Measurements from ENCODE around the gene SASH1. TPM values are rescaled to one million over a fixed set of nuclear protein-coding genes. Genes with fewer than 3 reads are reported as not detected.
A peak's percentile ranks its signal among the peaks of the same experiment; 100 is the strongest.

SASH1 gene
- total and polyA plus RNA-seq, 2 of the 8 experiments (the other 6 are each of a cell fraction or from before 2014, with no cell fraction given): 6.0 to 20.2 TPM

GRCh38 chr6:148429423-148429822 lies 86.8 kb downstream of the SASH1 start:
- no peak overlapping the region for H4K91ac ChIP-seq (replicated peaks; ENCODE audit: insufficient read length, low read length)
- H3K4ac ChIP-seq (replicated peaks; ENCODE audit: insufficient read length, low read depth, low read length): no peak overlapping the region
- H3K23me2 ChIP-seq (ENCODE audit: low read depth, low read length): no peaks in the 10 kb centered on the region
- no peak overlapping the region for H3K56ac ChIP-seq (replicated peaks; ENCODE audit: insufficient read length, low read depth, low read length)
- 92% methylated on average over 4 of the region's 4 CpGs; no CpG with 5 or more reads in 1 of the 2 experiments for whole genome bisulfite sequencing, 2 experiments (ENCODE audit: extremely low coverage in 1 of 2, insufficient coverage in 1 of 2, insufficient read length in 1 of 2, insufficient replicate concordance in 2 of 2, low coverage in 1 of 2, low lambda C conversion rate in 2 of 2, missing lambda C conversion rate in 1 of 2)
- H2BK12ac ChIP-seq (ENCODE audit: low read depth, low read length): no peak overlapping the region
- POLR2A ChIA-PET (ENCODE audit: partially characterized antibody): interaction anchor here (1.0 kb wide), 1 partner anchor 8 kb away, joined by 3 read pairs; no protein-coding TSS in a partner anchor
- 0 out of 7 replicates have a peak, but pooled peaks cover 0 to 3% (median 2%) of the 10 kb centered on the region in 4 experiments for H3K4me1 ChIP-seq (replicated peaks in 1 of 4; ENCODE audit: control insufficient read depth in 3 of 4, insufficient read depth in 4 of 4, low read length in 3 of 4)
- FAIRE-seq (no peak), DNase-seq (ENCODE audit: low read depth in 1 of 2, low spot score in 2 of 2) (no peak)
- H3K9ac ChIP-seq (replicated peaks in 1 of 4; ENCODE audit: extremely low read depth in 1 of 4, low read depth in 3 of 4, low read length in 3 of 4): no peak overlapping the region
- peaks cover 0 to 4% of the 10 kb centered on the region in 2 experiments; a peak in 1 of 4 replicates for H3K79me2 ChIP-seq (ENCODE audit: control insufficient read depth in 1 of 2, insufficient read depth in 2 of 2, low read length in 2 of 2)
- no peaks in the 10 kb centered on the region for H3K27me3 ChIP-seq (replicated peaks in 1 of 4; ENCODE audit: control insufficient read depth in 3 of 4, extremely low read depth in 1 of 4, insufficient read depth in 3 of 4, low read length in 3 of 4)
- H2BK20ac ChIP-seq (ENCODE audit: low read length): no peak overlapping the region
- H3K27ac ChIP-seq (ENCODE audit: low read depth, low read length): no peak overlapping the region
- no peak overlapping the region for H4K8ac ChIP-seq (ENCODE audit: extremely low read depth, insufficient read depth, low read length)
- no peak overlapping the region for H2AK5ac ChIP-seq (ENCODE audit: low read depth, low read length)
- H3K79me1 ChIP-seq (ENCODE audit: low read depth, low read length): no peaks in the 10 kb centered on the region
- TF ChIP-seq TEAD4 (IDR thresholded peaks at IDR 0.05; ENCODE audit: low read depth, low read length) (no peak), JUND (IDR thresholded peaks at IDR 0.05; ENCODE audit: low read length) (no peak), TAF7 (optimal IDR thresholded peaks at IDR 0.05; ENCODE audit: borderline replicate concordance, low read depth, low read length) (no peak), POLR2AphosphoS5 (IDR thresholded peaks at IDR 0.05; ENCODE audit: low read depth, low read length) (no peak), KDM1A (IDR thresholded peaks at IDR 0.05; ENCODE audit: borderline replicate concordance, low read length) (peak; percentile 73; the same call in 1 of the 2 replicates), RNF2 (IDR thresholded peaks at IDR 0.05; ENCODE audit: borderline replicate concordance, low read depth, low read length, missing control alignments, poor library complexity, severe bottlenecking) (no peak), CBX5 (IDR thresholded peaks at IDR 0.05; ENCODE audit: low read depth, low read length) (no peak)
- no peak overlapping the region for H3K14ac ChIP-seq (ENCODE audit: insufficient read length)
- H3K4me3 ChIP-seq (ENCODE audit: extremely low read depth in 1 of 4, insufficient read depth in 2 of 4, low read depth in 3 of 4, low read length in 4 of 4): no peak overlapping the region
- H2BK120ac ChIP-seq (replicated peaks; ENCODE audit: low read depth, low read length): no peak overlapping the region
- no peak overlapping the region for H3K23ac ChIP-seq (ENCODE audit: insufficient read length)
- no peak overlapping the region for H2AFZ ChIP-seq (ENCODE audit: low read length)
- H2BK15ac ChIP-seq (ENCODE audit: low read length): no peak overlapping the region
- H3K36me3 ChIP-seq (ENCODE audit: control insufficient read depth in 2 of 4, insufficient read depth in 4 of 4, low read length in 3 of 4): no peaks in the 10 kb centered on the region
- H3K9me3 ChIP-seq (ENCODE audit: insufficient read depth in 2 of 2, low read depth in 1 of 2, low read length in 1 of 2): no peaks in the 10 kb centered on the region
- H4K5ac ChIP-seq (ENCODE audit: insufficient read length, low read depth, low read length): no peak overlapping the region
- H3K18ac ChIP-seq (ENCODE audit: extremely low read depth, low read length): no peak overlapping the region
- CTCF ChIA-PET (ENCODE audit: partially characterized antibody): interaction anchor here (1.4 kb wide), 1 partner anchor 18 kb away, joined by 4 read pairs; no protein-coding TSS in a partner anchor
- peaks cover 0 to 6% of the 10 kb centered on the region in 2 experiments for H4K20me1 ChIP-seq (replicated peaks in 1 of 2; ENCODE audit: control insufficient read depth in 1 of 2, insufficient read depth in 2 of 2, low read length in 2 of 2)
- no peak overlapping the region for H3K4me2 ChIP-seq (ENCODE audit: insufficient read depth in 1 of 2, low read depth in 2 of 2, low read length in 2 of 2)
- no peak overlapping the region for H2BK5ac ChIP-seq (ENCODE audit: low read depth, low read length)

Measured in H1 (cell line).